Muscle layer of colon (tissue), 2 donors: ENCODE data around the gene RNH1.

Experiments
- H3K27ac ChIP-seq: one replicate; pipeline ENCODE4 v1.7.0; 2013; ENCODE audit warnings: low read depth, mild to moderate bottlenecking, low read length, moderate library complexity
- H3K27me3 ChIP-seq, 2 donors: one replicate each; pipeline ENCODE4 v1.7.0; 2013; ENCODE audit warnings: low read length in 2 of 2, mild to moderate bottlenecking in 2 of 2; ENCODE audit not compliant: insufficient read depth in 2 of 2, control insufficient read depth in 1 of 2
- H3K36me3 ChIP-seq: one replicate; pipeline ENCODE4 v1.7.0; 2013; ENCODE audit warnings: mild to moderate bottlenecking, low read length; ENCODE audit not compliant: insufficient read depth
- H3K4me1 ChIP-seq: one replicate; pipeline ENCODE4 v1.7.0; 2013; ENCODE audit warnings: mild to moderate bottlenecking, low read length; ENCODE audit not compliant: insufficient read depth
- H3K4me3 ChIP-seq, 2 donors: one replicate each; pipeline ENCODE4 v1.7.0; 2013; ENCODE audit warnings: low read length in 2 of 2, low read depth in 1 of 2, mild to moderate bottlenecking in 1 of 2, moderate library complexity in 1 of 2
- H3K9ac ChIP-seq: one replicate; pipeline ENCODE4 v1.7.0; 2013; ENCODE audit warnings: low read length
- H3K9me3 ChIP-seq: one replicate; pipeline ENCODE4 v1.7.0; 2013; ENCODE audit warnings: mild to moderate bottlenecking, low read length
- donor health status: abdominal sarcoma.
- donor health status: Adenocarcinoma of cecum.

RNH1 gene

DNA sequence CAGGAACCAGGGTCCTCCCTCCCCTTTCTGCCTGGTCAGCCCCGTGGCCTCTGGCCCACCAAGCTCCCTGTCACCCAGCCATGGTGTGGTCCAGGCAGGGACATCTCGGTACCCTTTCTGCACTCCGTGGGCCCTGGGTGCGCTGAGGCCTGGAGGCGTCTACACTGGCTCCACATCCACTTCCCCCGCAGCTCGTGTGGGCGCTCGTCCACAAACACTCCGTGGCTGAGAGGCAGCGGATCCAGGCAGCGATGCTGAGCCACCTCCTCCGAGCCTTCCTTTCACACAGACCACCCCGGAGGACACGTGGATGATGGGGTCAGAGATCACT lies 16.1 kb downstream of the RNH1 start:
- H3K27me3 ChIP-seq = no peaks in the 10 kb centered on the region
- no peaks in the 10 kb centered on the region for H3K9me3 ChIP-seq
- no peak overlapping the region for H3K27ac ChIP-seq
- no peak overlapping the region for H3K4me3 ChIP-seq
- peaks cover 13% of the 10 kb centered on the region for H3K36me3 ChIP-seq
- H3K4me1 ChIP-seq = no peaks in the 10 kb centered on the region
- no peak overlapping the region for H3K9ac ChIP-seq

DNA sequence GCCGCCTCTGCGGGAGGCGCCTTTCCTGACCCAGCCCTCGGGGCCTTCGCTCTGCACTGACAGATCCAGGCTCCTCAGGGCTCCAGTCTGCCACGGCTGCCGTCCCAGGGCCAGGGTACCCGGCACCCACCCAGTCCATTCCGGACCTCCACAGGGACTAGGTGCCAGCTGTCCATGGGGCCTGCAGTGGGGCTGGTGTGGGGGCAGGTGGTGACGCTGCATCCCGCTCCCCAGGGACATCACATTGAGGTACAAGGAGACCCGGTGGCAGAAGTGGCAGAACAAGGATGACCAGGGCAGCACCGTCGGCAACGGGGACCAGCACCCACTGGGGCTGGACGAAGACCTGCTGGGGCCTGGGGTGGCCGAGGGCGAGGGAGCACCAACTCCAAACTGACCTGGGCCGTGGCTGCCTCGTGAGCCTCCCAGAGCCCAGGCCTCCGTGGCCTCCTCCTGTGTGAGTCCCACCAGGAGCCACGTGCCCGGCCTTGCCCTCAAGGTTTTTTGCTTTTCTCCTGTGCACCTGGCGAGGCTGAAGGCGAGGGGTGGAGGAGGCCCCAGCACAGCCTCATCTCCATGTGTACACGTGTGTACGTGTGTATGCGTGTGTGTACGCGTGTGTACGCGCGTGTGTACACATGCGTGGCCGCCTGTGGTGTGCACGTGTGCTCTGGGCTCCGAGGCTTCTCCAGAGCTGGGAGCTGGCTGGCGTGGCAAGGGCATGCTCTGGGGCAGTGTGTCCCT lies 16.7 kb downstream of the RNH1 start:
- Histone ChIP-seq H3K4me3 (no peak overlapping the region), H3K27me3 (no peaks in the 10 kb centered on the region), H3K4me1 (no peaks in the 10 kb centered on the region), H3K36me3 (peaks cover 8% of the 10 kb centered on the region), H3K9ac (no peak overlapping the region), H3K27ac (no peak overlapping the region), H3K9me3 (no peaks in the 10 kb centered on the region)

DNA sequence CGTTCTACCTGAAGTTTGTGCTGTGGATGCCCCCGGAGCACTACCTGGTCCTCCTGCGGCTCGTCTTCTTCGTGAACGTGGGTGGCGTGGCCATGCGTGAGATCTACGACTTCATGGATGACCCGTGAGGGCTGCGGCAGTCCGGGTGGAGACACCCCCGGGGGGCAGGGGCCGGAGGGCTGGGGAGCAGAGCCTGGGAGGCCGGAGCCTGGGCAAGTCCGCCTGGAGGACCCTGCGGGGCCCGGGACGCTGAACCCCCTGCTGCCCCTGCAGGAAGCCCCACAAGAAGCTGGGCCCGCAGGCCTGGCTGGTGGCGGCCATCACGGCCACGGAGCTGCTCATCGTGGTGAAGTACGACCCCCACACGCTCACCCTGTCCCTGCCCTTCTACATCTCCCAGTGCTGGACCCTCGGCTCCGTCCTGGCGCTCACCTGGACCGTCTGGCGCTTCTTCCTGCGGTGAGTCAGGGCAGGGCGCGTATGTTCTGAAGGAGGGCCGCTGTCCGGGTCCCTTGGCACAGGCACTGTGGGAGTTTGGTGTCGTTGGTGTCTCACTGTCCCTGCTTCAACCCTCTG lies 17.3 kb downstream of the RNH1 start:
- H3K4me3 ChIP-seq = no peak overlapping the region
- no peaks in the 10 kb centered on the region for H3K27me3 ChIP-seq
- H3K36me3 ChIP-seq = peaks cover 4% of the 10 kb centered on the region
- H3K27ac ChIP-seq = no peak overlapping the region
- no peak overlapping the region for H3K9ac ChIP-seq
- no peaks in the 10 kb centered on the region for H3K4me1 ChIP-seq
- H3K9me3 ChIP-seq = no peaks in the 10 kb centered on the region

DNA sequence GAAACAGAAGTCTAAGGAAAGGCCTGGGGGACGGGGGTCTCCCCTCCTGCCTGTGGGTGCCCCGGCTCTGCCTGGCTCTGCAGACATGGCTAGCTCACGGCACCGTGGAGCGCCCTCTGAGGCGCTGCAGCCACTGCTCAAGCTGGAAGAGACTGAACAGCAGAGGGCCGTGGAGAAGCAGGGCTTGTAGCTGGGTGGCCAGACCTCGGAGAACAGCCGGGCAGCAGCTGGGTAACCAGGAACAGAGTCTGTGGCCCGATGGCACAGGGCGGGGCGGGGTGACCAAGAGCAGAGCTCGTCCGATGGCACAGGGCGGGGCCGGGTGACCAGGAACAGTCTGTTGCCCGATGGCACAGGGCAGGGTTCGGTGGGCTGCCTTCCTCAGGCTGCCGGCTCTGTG lies 18.1 kb downstream of the RNH1 start:
- no peaks in the 10 kb centered on the region for H3K4me1 ChIP-seq
- no peak overlapping the region for H3K27ac ChIP-seq
- peaks cover 4% of the 10 kb centered on the region for H3K36me3 ChIP-seq

DNA sequence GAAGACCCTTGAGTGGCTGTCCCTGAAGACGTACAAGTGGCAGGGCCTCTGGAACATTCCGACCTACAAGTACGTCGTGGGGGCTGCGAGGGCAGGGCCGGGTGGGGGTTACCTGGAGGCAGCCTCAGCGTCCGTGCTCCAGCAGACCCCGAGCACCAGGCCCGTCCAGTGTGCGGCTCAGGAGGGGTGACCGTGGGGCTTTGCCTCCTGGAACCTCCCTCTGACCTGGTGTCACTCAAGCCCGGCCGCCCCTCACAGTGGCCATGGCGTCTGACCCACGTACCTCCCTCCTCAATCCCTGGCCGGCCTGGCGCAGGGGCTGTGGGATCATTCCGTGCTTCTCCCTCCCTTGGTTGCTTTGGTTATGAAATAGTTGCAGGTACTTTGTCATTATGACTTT lies 18.5 kb downstream of the RNH1 start:
- H3K36me3 ChIP-seq = peaks cover 4% of the 10 kb centered on the region
- H3K27me3 ChIP-seq = no peaks in the 10 kb centered on the region
- no peak overlapping the region for H3K4me3 ChIP-seq
- H3K4me1 ChIP-seq = no peaks in the 10 kb centered on the region
- H3K9ac ChIP-seq = no peak overlapping the region
- no peak overlapping the region for H3K27ac ChIP-seq
- no peaks in the 10 kb centered on the region for H3K9me3 ChIP-seq

More for the DNA sequence above, 18.1 kb downstream of the RNH1 start:
- Histone ChIP-seq H3K4me3 (no peak overlapping the region), H3K9me3 (no peaks in the 10 kb centered on the region), H3K9ac (no peak overlapping the region), H3K27me3 (no peaks in the 10 kb centered on the region)

DNA sequence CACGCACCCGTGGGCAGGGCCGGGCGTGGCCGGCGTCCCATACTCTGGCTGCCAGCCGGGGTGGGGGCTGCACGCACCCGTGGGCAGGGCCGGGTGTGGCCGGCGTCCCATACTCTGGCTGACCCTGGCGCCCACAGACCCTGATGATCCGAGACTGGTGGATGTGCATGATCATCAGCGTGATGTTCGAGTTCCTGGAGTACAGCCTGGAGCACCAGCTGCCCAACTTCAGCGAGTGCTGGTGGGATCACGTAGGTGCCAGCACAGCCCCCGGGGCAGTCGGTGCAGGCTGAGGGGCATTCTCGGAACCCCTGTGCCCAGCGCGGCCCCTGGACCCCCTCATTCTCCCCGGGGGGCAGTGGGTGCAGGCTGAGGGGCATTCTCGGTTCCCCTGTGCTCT lies 19.0 kb downstream of the RNH1 start:
- no peak overlapping the region for H3K27ac ChIP-seq
- H3K27me3 ChIP-seq = no peaks in the 10 kb centered on the region
- peaks cover 4% of the 10 kb centered on the region for H3K36me3 ChIP-seq

DNA sequence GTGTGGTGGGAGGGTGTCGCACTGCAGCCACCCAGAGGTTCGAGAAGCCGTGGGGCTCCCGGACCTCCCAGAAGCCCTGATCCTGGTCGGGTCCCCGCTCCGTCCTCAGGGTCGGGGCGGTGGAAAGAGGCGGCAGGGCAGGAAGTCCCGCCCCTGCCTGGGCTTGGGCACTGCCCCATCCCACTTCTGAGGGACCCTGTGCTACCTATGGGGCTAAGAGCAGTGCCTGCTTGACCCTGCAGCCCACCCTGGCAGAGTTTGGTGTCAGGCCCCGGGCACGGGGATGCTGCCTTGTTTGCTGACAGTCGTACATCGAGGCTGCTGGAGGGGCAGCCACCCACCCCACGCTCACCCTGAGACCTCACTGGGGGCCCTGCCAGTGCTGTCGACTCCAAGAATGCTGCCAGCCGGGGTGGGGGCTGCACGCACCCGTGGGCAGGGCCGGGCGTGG lies 19.4 kb downstream of the RNH1 start:
- H3K36me3 ChIP-seq = peaks cover 4% of the 10 kb centered on the region

More for the DNA sequence above, 19.0 kb downstream of the RNH1 start:
- H3K4me3 ChIP-seq = no peak overlapping the region
- no peaks in the 10 kb centered on the region for H3K4me1 ChIP-seq
- H3K9me3 ChIP-seq = no peaks in the 10 kb centered on the region
- no peak overlapping the region for H3K9ac ChIP-seq

DNA sequence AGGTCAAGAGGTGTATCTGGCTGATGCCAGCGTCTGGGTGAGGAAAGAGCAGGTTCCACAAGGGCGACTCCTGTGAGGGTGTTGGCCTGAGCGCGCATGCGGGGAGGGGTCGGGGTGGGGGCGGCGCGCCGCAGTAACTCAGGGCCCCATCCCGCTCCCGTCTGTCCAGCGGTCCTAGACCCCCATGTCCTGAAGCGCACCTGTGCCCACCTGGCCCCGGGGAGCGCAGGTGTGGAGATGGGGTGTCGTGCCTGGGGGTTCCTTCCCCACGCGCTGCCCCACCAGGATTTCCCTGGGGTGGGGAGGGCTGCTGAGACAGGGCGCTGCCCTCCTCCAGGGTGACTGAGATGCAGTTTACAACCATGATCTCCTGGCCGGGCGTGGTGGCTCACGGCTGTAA lies 20.9 kb downstream of the RNH1 start:
- Histone ChIP-seq H3K9me3 (no peaks in the 10 kb centered on the region), H3K4me1 (no peaks in the 10 kb centered on the region), H3K27ac (no peak overlapping the region), H3K36me3 (peaks cover 4% of the 10 kb centered on the region), H3K27me3 (no peaks in the 10 kb centered on the region), H3K4me3 (no peak overlapping the region), H3K9ac (no peak overlapping the region)

More for the DNA sequence above, 19.4 kb downstream of the RNH1 start:
- Histone ChIP-seq H3K9me3 (no peaks in the 10 kb centered on the region), H3K27ac (no peak overlapping the region), H3K9ac (no peak overlapping the region), H3K4me1 (no peaks in the 10 kb centered on the region), H3K4me3 (no peak overlapping the region), H3K27me3 (no peaks in the 10 kb centered on the region)

DNA sequence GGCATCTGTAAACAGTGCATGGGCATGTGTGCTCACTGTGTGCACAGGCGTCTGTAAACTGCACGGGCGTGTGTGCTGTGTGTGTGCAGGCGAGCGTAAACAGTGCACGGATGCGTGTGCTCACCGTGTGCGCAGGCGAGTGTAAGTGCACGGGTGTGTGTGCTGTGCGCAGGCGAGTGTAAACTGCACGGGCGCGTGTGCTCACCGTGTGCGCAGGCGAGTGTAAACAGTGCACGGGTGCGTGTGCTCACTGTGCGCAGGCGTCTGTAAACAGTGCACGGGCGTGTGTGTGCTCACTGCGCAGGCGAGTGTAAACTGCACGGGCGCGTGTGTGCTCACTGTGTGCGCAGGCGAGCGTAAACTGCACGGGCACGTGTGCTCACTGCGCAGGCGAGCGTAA lies 22.4 kb downstream of the RNH1 start:
- H3K9ac ChIP-seq = no peak overlapping the region
- H3K27ac ChIP-seq = no peak overlapping the region
- no peaks in the 10 kb centered on the region for H3K27me3 ChIP-seq
- H3K4me3 ChIP-seq = no peak overlapping the region
- no peaks in the 10 kb centered on the region for H3K36me3 ChIP-seq
- H3K4me1 ChIP-seq = no peaks in the 10 kb centered on the region
- no peaks in the 10 kb centered on the region for H3K9me3 ChIP-seq

DNA sequence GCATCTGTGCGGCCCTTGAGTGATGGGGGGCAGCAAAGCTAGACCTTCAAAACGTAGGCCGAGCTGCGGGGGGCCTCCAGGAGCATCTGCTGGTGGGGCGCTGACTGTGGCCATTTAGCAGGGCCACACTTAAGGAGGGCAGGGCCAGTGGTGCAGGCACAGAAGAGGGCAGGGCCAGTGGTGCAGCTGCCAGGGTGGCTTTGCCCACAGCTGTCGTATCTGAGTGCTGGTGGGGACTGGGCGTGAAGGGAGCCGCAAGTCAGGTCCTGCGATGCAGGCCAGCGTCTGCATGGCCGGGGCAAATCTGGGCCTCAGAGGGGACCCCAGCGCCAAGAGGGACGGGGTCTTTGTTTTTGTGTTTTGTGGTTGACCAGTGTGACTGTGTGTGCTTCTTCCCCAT lies 27.7 kb downstream of the RNH1 start:
- Histone ChIP-seq H3K27ac (no peak overlapping the region), H3K36me3 (peaks cover 5% of the 10 kb centered on the region), H3K4me3 (no peak overlapping the region), H3K4me1 (no peaks in the 10 kb centered on the region), H3K27me3 (no peaks in the 10 kb centered on the region), H3K9me3 (no peaks in the 10 kb centered on the region), H3K9ac (no peak overlapping the region)

DNA sequence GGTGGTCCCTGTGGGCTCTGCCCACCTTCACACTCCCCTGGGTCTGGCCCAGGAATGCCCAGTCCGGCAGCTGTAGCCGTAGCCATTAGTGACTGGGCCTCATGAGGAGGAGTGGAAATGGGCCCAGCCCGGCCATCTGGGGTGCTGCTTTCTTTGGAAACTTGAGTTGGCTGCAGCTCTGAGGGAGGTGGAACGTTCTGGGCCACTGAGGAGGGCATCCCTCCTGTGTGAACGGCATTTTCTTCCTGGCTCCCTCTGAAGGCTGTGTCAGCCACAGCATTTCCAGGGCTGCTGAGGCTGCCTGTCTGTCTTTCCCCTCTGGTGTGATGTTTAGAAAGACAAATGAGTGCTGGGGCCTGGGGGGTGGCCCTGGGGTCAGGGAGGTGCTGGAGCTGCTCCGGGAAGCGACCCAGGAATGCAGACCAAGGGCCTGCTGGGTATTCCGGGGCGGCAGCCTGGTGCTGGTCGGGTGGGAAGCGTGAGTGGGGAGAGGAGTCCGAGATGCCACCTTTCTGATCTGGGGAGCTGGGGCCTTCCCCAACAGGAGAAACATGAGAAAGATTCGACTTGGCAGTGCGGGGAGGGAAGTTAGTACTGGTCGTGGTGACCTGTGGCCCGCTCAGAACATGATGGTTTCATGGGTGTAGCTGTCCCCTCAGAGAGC lies 29.9 kb downstream of the RNH1 start:
- Histone ChIP-seq H3K9me3 (no peaks in the 10 kb centered on the region), H3K4me3 (no peak overlapping the region), H3K36me3 (peaks cover 5% of the 10 kb centered on the region), H3K27me3 (no peaks in the 10 kb centered on the region), H3K9ac (no peak overlapping the region), H3K4me1 (no peaks in the 10 kb centered on the region), H3K27ac (no peak overlapping the region)
